IMR-90 (cell line): ENCODE data around the gene CRTAC1. TPM values are rescaled to one million over a fixed set of nuclear protein-coding genes. Genes with fewer than 3 reads are reported as not detected.

Source experiments
- ATAC-seq: fragments of 200-7000 bp; cut with Tn5 transposase; 2 replicates; pipeline ENCODE4 v1.9.1; 2020; ENCODE audit warnings: low read depth, mild to moderate bottlenecking, moderate library complexity
- BruUV-seq: library from RNA; stranded (reverse); fragments of 400-500 nt; replicated peaks from 2 replicates; lab custom pipeline; 2021; lab: Mats Ljungman, UMichigan
- CTCF ChIA-PET: fragments of 300-600 bp; formaldehyde crosslinking; extraction: SDS; loops from one replicate; lab custom pipeline; 2021; ENCODE audit warnings: antibody characterized with exemption; lab: Yijun Ruan, JAX
- POLR2A ChIA-PET: fragments of 300-600 bp; sonication (Branson Sonifier 250); formaldehyde crosslinking; loops from one replicate; lab custom pipeline; 2022; ENCODE audit warnings: antibody characterized with exemption; ENCODE audit not compliant: unreplicated experiment; lab: Charles Lee
- DNase-seq: peaks from one replicate; pipeline ENCODE4 v3.0.0; 2013
- H2AFZ ChIP-seq: replicated peaks from 2 replicates; pipeline ENCODE3; 2013; ENCODE audit warnings: low read length, mild to moderate bottlenecking; ENCODE audit not compliant: poor library complexity
- H2AK5ac ChIP-seq: 2 replicates; pipeline ENCODE4 v1.6.1; 2013; ENCODE audit warnings: low read depth, low read length, inconsistent platforms
- H2AK9ac ChIP-seq: replicated peaks from 2 replicates; pipeline ENCODE3; 2013; ENCODE audit warnings: mild to moderate bottlenecking, low read depth, low read length, moderate library complexity; ENCODE audit not compliant: poor library complexity
- H2BK120ac ChIP-seq: 2 replicates; pipeline ENCODE4 v1.6.1; 2013; ENCODE audit warnings: low read depth, low read length, inconsistent platforms
- H2BK15ac ChIP-seq: 3 replicates; pipeline ENCODE4 v1.6.1; 2013; ENCODE audit warnings: low read depth, low read length, inconsistent platforms
- H2BK20ac ChIP-seq: 2 replicates; pipeline ENCODE4 v1.6.1; 2013; ENCODE audit warnings: low read depth, mild to moderate bottlenecking, inconsistent platforms, low read length, moderate library complexity
- H2BK5ac ChIP-seq: 2 replicates; pipeline ENCODE4 v1.6.1; 2013; ENCODE audit warnings: mild to moderate bottlenecking, low read depth, low read length, inconsistent platforms; ENCODE audit not compliant: poor library complexity, severe bottlenecking
- H3K14ac ChIP-seq: replicated peaks from 2 replicates; pipeline ENCODE4 v1.6.1; 2013; ENCODE audit warnings: low read depth, low read length, inconsistent platforms
- H3K18ac ChIP-seq: 2 replicates; pipeline ENCODE4 v1.6.1; 2013; ENCODE audit warnings: low read depth, low read length, control low read depth
- H3K23ac ChIP-seq: 2 replicates; pipeline ENCODE4 v1.6.1; 2013; ENCODE audit warnings: low read depth, low read length, inconsistent platforms
- H3K27ac ChIP-seq: 2 replicates; pipeline ENCODE4 v1.5.1; 2013; ENCODE audit warnings: mild to moderate bottlenecking, control low read depth, low read length; ENCODE audit not compliant: insufficient read depth
- H3K27me3 ChIP-seq: 2 replicates; pipeline ENCODE4 v1.6.1; 2013; ENCODE audit warnings: low read length; ENCODE audit not compliant: control insufficient read depth, insufficient read depth
- H3K36me3 ChIP-seq: 2 replicates; pipeline ENCODE4 v1.6.1; 2013; ENCODE audit warnings: low read length, mixed read lengths; ENCODE audit not compliant: control insufficient read depth, insufficient read depth
- H3K4ac ChIP-seq: 2 replicates; pipeline ENCODE4 v1.6.1; 2013; ENCODE audit warnings: low read depth, low read length, inconsistent platforms
- H3K4me1 ChIP-seq: 2 replicates; pipeline ENCODE4 v1.6.1; 2013; ENCODE audit warnings: low read length, mixed read lengths; ENCODE audit not compliant: control insufficient read depth, insufficient read depth
- H3K4me2 ChIP-seq: 2 replicates; pipeline ENCODE4 v1.6.1; 2013; ENCODE audit warnings: low read depth, mild to moderate bottlenecking, control low read depth, low read length, moderate library complexity
- H3K4me3 ChIP-seq: 2 replicates; pipeline ENCODE4 v1.5.1; 2013; ENCODE audit warnings: low read depth, mild to moderate bottlenecking, control low read depth, low read length, moderate library complexity; ENCODE audit not compliant: insufficient read depth
- H3K56ac ChIP-seq: 2 replicates; pipeline ENCODE4 v1.6.1; 2013; ENCODE audit warnings: low read length, inconsistent platforms; ENCODE audit not compliant: insufficient read depth; ENCODE audit errors: extremely low read depth
- H3K79me1 ChIP-seq, 2 experiments: 2 replicates each; pipeline ENCODE4 v1.6.1; 2013; ENCODE audit warnings: low read length in 2 of 2, inconsistent platforms in 1 of 2, low read depth in 1 of 2
- H3K9ac ChIP-seq: 2 replicates; pipeline ENCODE4 v1.6.1; 2013; ENCODE audit warnings: low read depth, low read length, control low read depth
- H3K9me1 ChIP-seq: 2 replicates; pipeline ENCODE4 v1.6.1; 2013; ENCODE audit warnings: low read length, inconsistent platforms; ENCODE audit not compliant: insufficient read depth
- H3K9me3 ChIP-seq: 2 replicates; pipeline ENCODE4 v1.6.1; 2013; ENCODE audit warnings: low read length; ENCODE audit not compliant: control insufficient read depth, insufficient read depth
- H4K20me1 ChIP-seq: 2 replicates; pipeline ENCODE4 v1.6.1; 2013; ENCODE audit warnings: low read length, inconsistent platforms; ENCODE audit not compliant: insufficient read depth
- H4K5ac ChIP-seq: 2 replicates; pipeline ENCODE4 v1.6.1; 2013; ENCODE audit warnings: mild to moderate bottlenecking, low read depth, low read length, control low read depth
- H4K8ac ChIP-seq, 2 experiments: 2 replicates each; pipeline ENCODE4 v1.6.1; 2013; ENCODE audit warnings: low read depth in 2 of 2, low read length in 2 of 2, control low read depth in 1 of 2, inconsistent platforms in 1 of 2
- H4K91ac ChIP-seq: 2 replicates; pipeline ENCODE4 v1.6.1; 2013; ENCODE audit warnings: low read depth, low read length, inconsistent platforms; ENCODE audit not compliant: insufficient read depth
- BHLHE40 ChIP-seq: fragments of 150-350 bp; IDR thresholded peaks from 2 replicates; pipeline ENCODE4 v1.6.1; 2016; ENCODE audit warnings: mild to moderate bottlenecking, low read depth, low read length
- CTCF ChIP-seq: conservative IDR thresholded peaks from 2 replicates; pipeline ENCODE4 v1.5.1; 2012; ENCODE audit warnings: mild to moderate bottlenecking, low read depth, low read length, improper control_type of control experiment
- ELK1 ChIP-seq: fragments of 150-350 bp; IDR thresholded peaks from 2 replicates; pipeline ENCODE4 v1.6.1; 2016; ENCODE audit warnings: low read depth, mild to moderate bottlenecking, low read length, moderate library complexity, borderline replicate concordance
- FOS ChIP-seq: fragments of 150-350 bp; IDR thresholded peaks from 2 replicates; pipeline ENCODE4 v1.6.1; 2016; ENCODE audit warnings: low read depth, low read length
- MAFK ChIP-seq: IDR thresholded peaks from 2 replicates; pipeline ENCODE4 v1.6.1; 2012; ENCODE audit warnings: low read depth, low read length, improper control_type of control experiment
- NFE2L2 ChIP-seq: fragments of 150-350 bp; IDR thresholded peaks from 2 replicates; pipeline ENCODE4 v1.6.1; 2016; ENCODE audit warnings: low read depth, mild to moderate bottlenecking, low read length
- POLR2A ChIP-seq: IDR thresholded peaks from 2 replicates; pipeline ENCODE4 v1.6.1; 2012; ENCODE audit warnings: mild to moderate bottlenecking, low read depth, low read length
- RCOR1 ChIP-seq: IDR thresholded peaks from 2 replicates; pipeline ENCODE4 v1.6.1; 2012; ENCODE audit warnings: mild to moderate bottlenecking, low read length, improper control_type of control experiment; ENCODE audit not compliant: insufficient replicate concordance
- SMC3 ChIP-seq: fragments of 150-350 bp; IDR thresholded peaks from 2 replicates; pipeline ENCODE4 v1.6.1; 2016; ENCODE audit warnings: low read depth, mild to moderate bottlenecking, antibody characterized with exemption, low read length, moderate library complexity
- USF2 ChIP-seq: fragments of 150-350 bp; IDR thresholded peaks from 2 replicates; pipeline ENCODE4 v1.6.1; 2017; ENCODE audit warnings: mild to moderate bottlenecking, antibody characterized with exemption, low read length, low read depth
- WGBS, 2 experiments: methylation state at CpG; one replicate each; pipeline versions ENCODE4 v1.1.5 to v1.1.7; 2013; ENCODE audit warnings: missing lambda C conversion rate in 2 of 2; ENCODE audit not compliant: insufficient read length in 1 of 2; ENCODE audit errors: extremely low coverage in 2 of 2; 5-methylcytosine and 5-hydroxymethylcytosine counted together
- dilution Hi-C: fragments of 300-500 bp; cut with HindIII; formaldehyde crosslinking; loops from one replicate; pipeline ENCODE4 v1.14.3; 2018; ENCODE audit warnings: low sequenced_read_pairs; ENCODE audit not compliant: unreplicated experiment
- in situ Hi-C: fragments of 300-500 bp; cut with MboI; formaldehyde crosslinking; loops from 3 replicates; pipeline ENCODE4 v1.14.3; 2019; ENCODE audit warnings: low sequenced_read_pairs, inconsistent platforms, mixed read lengths
- intact Hi-C: fragments of 100-400 bp; cut with micrococcal nuclease; formaldehyde crosslinking; loops from 2 replicates; pipeline ENCODE4 v1.10.0; 2022
- polyA plus RNA-seq, 3 experiments: library from polyadenylated mRNA; depleted of rRNA; stranded (reverse); fragments of >200 nt; gene quantifications; 2 replicates each; pipeline ENCODE4 v1.2.3, GENCODE V29; 2012; ENCODE audit warnings: low replicate concordance in 1 of 3
- total RNA-seq: library from RNA; depleted of rRNA; stranded (reverse); fragments of >200 nt; gene quantifications from 2 replicates; pipeline ENCODE4 v1.2.3, GENCODE V29; 2012

CRTAC1 gene
- total and polyA plus RNA-seq, 2 of the 4 experiments (the other 2 are of a cell fraction), result not detected

DNA sequence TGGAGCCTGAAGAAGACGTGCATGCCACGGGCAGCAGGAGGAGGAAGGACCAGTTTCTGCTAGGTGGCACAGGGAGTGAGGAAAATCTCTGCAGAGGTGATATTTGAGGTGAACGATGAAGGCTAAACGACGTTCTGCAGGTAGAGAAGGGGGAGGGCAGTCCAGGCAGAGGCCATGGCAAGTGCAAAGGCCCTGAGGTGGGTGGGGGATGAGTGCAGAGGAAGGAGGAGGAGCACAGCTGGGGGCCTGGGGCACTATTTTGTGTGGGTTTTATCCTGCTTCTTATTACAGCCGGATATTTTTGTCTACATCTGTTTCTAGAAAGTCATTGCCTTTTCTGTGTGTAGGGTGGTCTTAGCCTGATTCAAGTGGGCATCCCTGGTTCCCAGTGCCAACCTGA is 123.2 kb downstream of the CRTAC1 start:
- Histone ChIP-seq H3K9me3 (no peaks in the 10 kb centered on the region), H3K27ac (no peak overlapping the region), H4K20me1 (no peaks in the 10 kb centered on the region), H3K56ac (no peak overlapping the region), H2BK15ac (no peak overlapping the region), H3K27me3 (peaks cover 33% of the 10 kb centered on the region), H3K36me3 (no peaks in the 10 kb centered on the region), H4K8ac (no peak overlapping the region), H2BK5ac (no peak overlapping the region), H3K4me1 (no peaks in the 10 kb centered on the region), H3K9ac (no peak overlapping the region), H4K91ac (no peak overlapping the region), H3K79me1 (no peaks in the 10 kb centered on the region), H2AK5ac (no peak overlapping the region), H3K23ac (no peak overlapping the region), H2BK20ac (no peak overlapping the region), H3K4me3 (no peak overlapping the region), H3K4ac (no peak overlapping the region), H3K9me1 (no peaks in the 10 kb centered on the region), H2AK9ac (no peak overlapping the region), H2BK120ac (no peak overlapping the region), H3K4me2 (no peak overlapping the region), H4K5ac (no peak overlapping the region), H3K14ac (no peak overlapping the region), H2AFZ (no peak overlapping the region), H3K18ac (no peak overlapping the region)
- intact Hi-C loops, result no loop called here
- 38% methylated on average over 4 of the region's 6 CpGs; no CpG with 5 or more reads in 1 of the 2 experiments for WGBS, 2 experiments
- in situ Hi-C loops, result no loop called here
- POLR2A ChIA-PET, result no interaction called here
- ATAC-seq, result no peak
- TF ChIP-seq RCOR1, result no peak
- no peak for TF ChIP-seq POLR2A
- TF ChIP-seq FOS, result no peak
- no peak for TF ChIP-seq MAFK
- TF ChIP-seq USF2, result no peak
- no peak for TF ChIP-seq NFE2L2
- TF ChIP-seq CTCF, result no peak
- no peak for TF ChIP-seq ELK1
- TF ChIP-seq SMC3, result no peak
- TF ChIP-seq BHLHE40, result no peak
- CTCF ChIA-PET, result no interaction called here
- dilution Hi-C loops, result no loop called here
- no TSS peak for BruUV-seq
- DNase-seq, result no peak
